ENCODE measurements around the gene BPTF.
"Not testable (repeated sequence)": the region's sequence is repeated elsewhere in the genome, so short reads cannot be mapped to it uniquely, and the experiment has no call there.

BPTF gene

DNA sequence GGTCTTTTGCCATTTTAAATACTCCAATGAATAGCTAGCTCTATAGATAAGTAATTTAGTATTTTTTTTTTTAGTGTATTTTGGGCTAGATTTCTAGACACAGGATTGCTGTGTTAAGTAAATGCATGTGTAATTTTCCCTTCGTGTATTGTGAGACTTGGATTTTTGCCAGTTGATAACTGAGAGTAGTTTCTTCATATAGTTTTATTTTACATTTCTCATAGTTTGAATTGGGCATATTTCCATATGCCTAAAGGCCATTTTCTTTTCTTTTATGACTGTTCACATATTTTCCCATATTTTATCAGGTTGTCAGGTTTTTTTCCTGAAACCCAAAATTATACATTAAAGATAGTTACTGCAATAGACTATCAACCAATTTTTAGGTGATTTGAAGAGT is 59.4 kb downstream of the BPTF start:
- no peak for DNase-seq

DNA sequence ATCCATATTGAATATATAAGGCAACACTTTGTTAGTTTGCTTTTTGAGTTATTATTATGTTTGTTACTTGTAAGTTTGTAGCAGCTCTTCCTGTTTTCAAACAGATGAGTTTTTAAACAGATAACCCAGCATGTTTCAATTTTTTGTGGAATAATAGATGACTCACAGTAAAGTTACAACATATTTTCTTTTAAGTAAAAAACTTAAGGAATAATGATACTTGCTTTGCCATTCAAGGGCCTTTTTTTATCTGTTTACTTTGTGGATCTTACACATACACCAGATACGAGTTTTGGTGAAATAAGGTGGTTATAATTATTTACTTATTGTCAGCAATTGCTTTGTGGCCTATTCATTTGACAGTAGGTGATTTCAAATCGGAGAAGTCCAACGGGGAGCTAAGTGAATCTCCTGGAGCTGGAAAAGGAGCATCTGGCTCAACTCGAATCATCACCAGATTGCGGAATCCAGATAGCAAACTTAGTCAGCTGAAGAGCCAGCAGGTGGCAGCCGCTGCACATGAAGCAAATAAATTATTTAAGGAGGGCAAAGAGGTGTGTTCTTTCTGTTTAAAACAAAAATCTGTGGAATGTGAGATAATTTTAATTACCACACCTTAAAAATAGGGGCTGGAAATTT is 66.3 kb downstream of the BPTF start:
- DNase-seq, result no peak

DNA sequence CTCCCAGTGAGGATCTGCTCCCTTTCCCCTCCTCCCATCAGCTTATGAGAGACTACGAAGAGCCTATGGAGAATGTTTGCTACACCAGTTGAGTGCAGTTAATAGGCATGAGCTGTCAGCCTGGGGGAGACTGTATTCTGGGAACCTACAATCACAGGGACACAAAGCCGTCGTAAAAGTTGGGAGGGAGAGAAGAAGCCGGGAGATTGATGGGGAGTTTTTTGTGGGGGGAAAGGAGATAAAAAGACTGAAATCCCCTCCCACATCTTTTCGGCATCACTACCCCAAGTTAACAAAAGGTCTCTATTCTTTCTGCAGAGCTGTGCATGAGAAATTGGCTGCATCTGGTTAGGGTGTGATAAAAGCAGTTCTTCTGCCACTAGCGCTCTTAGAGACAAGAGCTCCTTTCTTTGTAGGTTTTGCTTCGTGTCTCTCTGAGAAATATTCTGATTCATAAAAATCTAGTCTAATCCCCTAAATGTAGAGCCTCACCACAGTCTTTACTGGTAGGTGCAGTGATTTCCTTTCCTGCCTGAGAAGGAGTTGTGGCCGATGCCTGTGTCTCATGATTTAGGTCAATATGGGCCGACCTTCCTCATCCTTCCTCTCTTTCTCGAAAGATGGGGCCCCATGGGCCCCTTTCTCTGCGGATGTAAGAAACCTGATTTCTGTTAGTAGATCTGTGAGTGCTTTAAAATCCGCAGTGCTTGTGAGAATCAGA is 77.4 kb downstream of the BPTF start:
- no peak for DNase-seq

DNA sequence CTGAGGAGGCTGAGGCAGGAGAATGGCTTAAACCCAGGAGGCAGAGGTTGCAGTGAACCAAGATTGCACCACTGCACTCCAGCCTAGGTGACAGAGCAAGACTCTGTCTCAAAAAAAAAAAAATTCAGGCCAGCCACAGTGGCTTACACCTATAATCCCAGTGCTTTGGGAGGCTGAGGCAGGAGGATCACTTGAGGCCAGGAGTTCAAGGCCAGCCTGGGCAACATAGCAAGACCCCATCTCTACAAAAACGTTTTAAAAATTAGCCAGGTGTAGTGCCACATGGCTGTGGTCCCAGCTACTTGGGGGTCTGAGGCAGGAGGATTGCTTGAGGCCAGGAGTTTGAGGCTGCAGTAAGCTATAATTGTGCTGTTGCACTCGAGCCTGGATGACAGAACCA is 80.0 kb downstream of the BPTF start:
- not testable (repeated sequence) for DNase-seq

DNA sequence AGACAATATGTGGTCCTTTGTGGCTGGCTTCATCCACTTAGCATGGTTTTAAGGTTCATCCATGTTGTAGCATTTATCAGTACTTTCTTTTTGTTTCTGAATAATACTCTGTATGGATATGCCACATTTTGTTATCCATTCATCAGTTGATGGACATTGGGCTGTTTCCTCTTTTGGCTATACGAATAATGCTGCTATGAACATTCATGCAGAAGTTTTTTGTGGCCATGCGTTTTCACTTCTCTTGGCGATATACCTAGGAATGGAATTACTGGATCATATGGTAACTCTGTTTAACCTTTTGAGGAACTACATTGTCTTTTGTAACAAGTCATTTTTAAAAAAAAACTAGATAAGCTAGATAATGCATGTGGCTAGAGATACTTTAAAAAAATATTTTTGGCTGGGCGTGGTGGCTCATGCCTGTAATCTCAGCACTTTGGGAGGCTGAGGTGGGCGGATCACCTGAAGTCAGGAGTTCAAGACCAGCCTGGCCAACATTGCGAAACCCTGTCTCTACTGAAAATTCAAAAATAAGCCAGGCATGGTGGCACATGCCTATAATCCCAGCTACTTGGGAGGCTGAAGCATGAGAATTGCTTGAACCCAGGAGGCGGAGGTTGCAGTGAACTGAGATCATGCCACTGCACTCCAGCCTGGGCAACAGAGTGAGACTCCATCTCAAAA is 85.0 kb downstream of the BPTF start:
- DNase-seq, result not testable (repeated sequence)

DNA sequence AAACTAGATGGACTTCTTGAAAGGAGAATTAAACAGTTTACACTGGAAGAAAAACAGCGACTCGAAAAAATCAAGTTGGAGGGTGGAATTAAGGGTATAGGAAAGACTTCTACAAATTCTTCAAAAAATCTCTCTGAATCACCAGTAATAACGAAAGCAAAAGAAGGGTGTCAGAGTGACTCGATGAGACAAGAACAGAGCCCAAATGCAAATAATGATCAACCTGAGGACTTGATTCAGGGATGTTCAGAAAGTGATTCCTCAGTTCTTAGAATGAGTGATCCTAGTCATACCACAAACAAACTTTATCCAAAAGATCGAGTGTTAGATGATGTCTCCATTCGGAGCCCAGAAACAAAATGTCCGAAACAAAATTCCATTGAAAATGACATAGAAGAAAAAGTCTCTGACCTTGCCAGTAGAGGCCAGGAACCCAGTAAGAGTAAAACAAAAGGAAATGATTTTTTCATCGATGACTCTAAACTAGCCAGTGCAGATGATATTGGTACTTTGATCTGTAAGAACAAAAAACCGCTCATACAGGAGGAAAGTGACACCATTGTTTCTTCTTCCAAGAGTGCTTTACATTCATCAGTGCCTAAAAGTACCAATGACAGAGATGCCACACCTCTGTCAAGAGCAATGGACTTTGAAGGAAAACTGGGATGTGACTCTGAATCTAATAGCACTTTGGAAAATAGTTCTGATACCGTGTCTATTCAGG is 85.9 kb downstream of the BPTF start:
- no peak for DNase-seq

DNA sequence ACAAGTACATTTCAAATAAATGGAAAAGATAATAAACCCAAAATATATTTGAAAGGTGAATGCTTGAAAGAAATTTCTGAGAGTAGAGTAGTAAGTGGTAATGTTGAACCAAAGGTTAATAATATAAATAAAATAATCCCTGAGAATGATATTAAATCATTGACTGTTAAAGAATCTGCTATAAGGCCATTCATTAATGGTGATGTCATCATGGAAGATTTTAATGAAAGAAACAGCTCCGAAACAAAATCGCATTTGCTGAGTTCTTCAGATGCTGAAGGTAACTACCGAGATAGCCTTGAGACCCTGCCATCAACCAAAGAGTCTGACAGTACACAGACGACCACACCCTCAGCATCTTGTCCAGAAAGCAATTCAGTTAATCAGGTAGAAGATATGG is 86.8 kb downstream of the BPTF start:
- DNase-seq, result no peak

DNA sequence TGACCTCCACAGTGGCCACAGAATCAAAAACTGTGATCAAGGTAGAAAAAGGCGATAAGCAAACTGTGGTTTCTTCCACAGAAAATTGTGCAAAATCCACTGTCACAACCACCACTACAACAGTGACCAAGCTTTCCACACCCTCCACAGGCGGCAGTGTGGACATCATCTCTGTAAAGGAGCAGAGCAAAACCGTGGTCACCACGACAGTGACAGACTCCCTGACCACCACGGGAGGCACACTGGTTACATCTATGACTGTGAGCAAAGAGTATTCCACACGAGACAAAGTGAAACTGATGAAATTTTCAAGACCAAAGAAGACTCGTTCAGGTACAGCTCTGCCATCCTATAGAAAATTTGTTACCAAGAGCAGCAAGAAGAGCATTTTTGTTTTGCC is 87.4 kb downstream of the BPTF start:
- peak; percentile 57 for DNase-seq

DNA sequence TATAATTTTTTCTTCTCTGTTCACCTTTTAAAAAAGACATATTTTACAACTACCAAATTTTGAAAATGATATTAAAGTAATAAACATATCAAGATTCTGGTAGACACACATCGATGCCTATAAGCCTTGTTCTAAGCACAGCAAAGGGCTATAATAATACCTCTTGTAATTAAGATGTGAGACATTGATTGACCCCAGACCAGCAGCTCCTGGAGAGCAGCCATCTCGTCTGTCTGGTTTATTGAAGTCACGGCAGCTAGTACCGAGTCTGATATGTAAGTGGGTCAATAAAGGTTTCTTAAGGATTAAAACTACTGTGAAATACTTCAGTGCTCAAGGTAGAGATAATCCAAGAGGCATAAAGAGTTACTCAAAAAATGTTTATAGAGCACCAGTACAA is 94.9 kb downstream of the BPTF start:
- no peak for DNase-seq

DNA sequence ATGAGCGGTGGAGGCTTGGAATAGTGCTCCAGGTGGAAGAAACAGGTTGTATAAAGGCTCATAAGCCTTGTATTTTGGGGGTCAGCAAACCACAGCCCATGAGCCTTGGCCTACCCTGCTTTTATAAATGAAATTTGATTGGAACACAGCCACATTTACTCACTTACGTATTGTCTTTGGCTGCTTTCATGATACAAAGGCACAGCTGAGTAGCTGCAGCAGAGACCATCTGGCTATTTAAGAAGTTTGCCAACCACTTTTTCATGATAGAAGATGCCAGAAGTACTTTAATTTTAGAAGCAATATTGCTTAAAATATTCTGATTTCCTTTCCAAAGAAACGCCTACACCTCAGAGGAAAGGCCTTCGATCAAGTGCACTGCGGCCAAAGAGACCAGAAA is 97.2 kb downstream of the BPTF start:
- no peak for DNase-seq

DNA sequence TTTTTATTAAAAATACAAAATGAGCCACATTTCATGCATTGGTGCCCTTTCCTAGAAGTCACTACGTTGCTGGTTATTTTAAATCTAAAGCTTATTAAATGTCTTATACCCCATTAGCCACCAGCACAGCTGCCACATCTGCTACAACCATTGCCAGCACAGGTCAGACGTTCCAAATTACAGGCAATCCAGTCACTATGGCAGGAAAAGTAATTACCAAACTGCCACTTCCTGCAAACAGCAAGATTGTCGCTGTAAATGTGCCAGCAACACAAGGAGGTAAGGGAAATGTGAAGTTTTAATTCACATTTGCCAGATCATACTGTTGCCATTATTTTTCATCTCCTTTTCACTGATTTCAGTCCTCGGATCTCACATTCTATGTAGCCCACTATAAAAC is 103.5 kb downstream of the BPTF start:
- DNase-seq, result not testable (repeated sequence)

DNA sequence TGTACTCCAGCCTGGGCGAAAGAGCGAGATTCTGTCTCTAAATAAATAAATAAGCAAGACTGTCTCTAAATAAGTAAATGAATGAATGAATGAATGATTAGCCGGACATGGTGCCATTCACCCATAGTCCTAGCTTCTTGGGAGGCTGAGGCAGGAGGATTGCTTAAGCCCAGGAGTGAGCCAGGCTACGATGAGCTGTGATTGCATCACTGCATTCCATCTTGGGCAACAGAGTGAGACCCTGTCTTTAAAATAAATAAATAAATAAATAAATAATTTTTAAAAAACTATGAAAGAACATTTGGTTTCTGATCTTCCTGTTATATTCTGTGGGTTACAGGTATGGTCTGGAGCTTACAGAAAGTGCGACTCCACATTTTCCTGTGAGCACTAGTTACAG is 105.9 kb downstream of the BPTF start:
- DNase-seq, result no peak

DNA sequence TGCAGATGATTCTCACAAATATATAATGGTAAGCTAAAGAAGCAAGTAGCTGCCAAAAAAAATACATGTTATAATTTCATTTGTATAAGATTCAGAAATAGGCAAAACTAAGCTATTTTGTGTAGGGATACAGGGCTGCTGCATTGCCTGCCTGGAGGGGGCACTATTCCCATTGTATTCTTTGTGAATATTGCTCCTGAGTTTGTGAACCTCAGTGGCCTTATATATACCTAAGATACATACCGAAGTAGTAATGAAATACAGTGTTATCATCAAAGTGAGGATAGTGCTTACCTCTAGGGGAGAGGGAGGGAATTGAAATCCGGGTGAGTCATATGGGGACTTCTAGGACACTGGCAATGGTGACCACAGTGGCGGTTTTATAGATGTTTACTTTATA is 117.5 kb downstream of the BPTF start:
- DNase-seq, result no peak

DNA sequence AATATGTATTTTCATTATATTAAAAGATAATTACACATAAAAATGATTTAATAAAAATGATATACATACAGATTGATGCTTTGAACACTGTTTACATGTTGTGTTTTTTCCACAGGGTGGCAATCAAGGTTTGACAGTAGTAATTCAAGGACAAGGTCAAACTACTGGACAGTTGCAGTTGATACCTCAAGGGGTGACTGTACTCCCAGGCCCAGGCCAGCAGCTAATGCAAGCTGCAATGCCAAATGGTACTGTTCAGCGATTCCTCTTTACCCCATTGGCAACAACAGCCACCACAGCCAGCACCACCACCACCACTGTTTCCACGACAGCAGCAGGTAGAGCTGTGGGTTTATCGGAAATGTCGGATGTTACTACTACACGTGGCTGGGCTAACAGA is 118.7 kb downstream of the BPTF start:
- no peak for DNase-seq

DNA sequence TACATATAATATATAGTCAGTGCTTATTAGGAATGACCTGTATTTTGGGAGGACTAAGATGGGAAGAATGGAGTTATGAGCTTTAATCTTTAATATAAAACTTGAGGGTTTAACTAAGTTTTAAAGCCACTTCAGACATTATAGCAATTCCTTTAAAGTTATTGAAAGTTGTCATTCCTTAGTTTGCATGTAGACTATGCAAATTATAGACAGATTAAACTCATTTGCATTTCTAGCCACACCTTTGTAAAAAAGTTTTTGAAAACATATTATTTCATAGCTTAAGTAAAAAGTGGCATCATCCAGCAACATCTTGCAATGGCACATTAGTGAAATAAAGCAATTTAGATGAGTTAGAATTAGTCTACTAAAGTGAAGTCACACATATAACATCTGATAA is 121.2 kb downstream of the BPTF start:
- DNase-seq, result no peak

DNA sequence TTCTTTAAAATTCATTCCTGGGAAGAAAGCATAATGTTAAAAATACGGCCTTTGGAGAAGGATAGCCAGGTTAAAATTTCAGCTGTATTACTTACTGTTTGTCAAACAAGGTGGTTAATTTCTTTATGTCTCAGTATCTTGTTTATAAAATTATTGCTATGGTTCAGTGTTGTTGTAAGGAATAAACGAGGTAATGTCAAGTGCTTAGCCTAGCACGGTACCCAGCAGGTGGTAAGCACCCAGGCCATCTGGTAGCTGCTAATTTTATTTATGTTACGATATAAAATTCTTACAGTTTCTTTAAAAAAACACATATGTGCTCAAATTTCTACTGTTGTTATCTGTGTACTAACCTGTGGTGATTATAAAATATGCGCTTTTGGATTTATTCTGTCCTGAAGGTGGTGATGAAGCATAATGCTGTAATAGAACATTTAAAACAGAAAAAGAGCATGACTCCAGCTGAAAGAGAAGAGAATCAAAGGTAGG is 122.1 kb downstream of the BPTF start:
- DNase-seq, result no peak

DNA sequence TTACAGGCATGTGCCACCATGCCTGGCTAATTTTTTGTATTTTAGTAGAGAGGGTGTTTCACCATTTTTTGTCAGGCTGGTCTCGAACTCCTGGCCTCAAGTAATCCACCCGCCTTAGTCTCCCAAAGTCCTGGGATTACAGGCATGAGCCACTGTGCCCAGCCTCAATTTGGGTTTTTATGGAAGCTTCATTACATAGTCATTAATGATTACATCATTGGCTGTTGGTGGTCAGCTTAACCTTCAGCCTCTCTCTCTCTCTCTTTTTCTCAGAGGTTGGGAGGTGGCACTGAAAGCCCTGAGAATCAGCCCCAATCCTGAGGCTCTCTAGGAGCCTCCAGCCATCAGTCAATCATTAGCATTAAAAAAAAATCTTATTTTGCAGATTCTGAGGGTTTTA is 125.6 kb downstream of the BPTF start:
- DNase-seq, result no peak

DNA sequence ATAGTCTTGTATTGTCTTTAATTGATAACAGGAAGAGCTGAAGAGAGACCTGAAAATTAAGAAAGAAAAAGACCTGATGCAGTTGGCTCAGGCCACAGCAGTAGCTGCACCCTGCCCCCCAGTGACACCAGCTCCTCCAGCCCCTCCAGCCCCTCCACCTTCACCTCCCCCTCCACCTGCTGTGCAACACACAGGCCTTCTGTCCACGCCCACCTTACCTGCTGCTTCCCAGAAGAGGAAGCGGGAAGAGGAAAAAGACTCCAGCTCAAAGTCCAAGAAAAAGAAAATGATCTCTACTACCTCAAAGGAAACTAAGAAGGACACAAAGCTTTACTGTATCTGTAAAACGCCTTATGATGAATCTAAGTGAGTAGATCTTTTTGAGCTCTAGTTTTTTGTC is 134.2 kb downstream of the BPTF start:
- DNase-seq, result no peak

DNA sequence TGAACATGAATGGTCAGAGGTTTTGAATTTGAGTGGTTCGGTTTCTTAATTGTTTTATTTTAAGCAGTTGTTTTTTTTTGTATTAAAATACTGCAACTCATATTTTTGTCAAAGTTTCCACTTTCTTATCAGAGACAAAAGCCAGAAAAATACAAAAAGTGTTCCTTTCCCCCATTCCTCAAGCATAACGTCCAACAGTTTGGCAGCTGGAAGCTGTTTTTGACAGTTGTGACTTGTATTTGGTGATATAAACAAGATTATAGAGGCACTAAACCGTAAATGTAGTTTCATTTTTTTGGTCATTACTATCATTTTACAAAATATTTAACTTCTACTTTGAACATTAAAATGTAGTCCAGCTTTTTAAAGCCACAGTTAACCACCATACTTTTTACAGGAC is 135.0 kb downstream of the BPTF start:
- DNase-seq, result not testable (repeated sequence)

DNA sequence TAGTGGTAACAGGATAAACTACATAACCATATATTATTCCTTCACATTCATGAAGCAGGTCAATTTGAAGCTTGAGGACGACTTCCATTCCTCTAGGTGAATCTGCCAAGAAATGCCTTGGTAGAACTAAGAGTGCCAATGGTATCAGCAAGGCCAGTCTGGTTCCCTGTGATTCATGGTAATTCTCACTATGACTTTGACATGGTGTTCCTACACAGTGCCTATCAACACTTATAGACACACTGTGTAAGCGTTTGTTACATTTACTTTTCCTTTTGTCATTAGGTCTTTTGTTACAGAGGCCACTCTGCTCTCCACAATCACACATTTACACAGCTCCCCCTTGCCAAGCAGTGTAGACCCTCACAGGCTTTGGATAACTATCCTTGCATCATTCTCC is 136.9 kb downstream of the BPTF start:
- DNase-seq, result not testable (repeated sequence)

DNA sequence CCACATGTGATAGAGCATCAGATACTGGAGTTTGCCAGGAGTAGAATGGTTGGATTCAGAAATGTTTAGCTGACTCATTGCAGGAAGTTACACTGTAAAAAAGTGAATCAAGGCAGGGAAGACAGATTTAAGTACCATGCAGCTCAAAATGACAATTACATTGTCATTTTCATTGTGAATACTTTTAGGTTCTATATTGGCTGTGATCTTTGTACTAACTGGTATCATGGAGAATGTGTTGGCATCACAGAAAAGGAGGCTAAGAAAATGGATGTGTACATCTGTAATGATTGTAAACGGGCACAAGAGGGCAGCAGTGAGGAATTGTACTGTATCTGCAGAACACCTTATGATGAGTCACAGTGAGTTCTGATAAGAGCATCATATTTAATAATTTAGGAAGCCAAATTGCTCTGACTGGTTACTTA is 137.9 kb downstream of the BPTF start:
- peak; percentile 74 for DNase-seq

DNA sequence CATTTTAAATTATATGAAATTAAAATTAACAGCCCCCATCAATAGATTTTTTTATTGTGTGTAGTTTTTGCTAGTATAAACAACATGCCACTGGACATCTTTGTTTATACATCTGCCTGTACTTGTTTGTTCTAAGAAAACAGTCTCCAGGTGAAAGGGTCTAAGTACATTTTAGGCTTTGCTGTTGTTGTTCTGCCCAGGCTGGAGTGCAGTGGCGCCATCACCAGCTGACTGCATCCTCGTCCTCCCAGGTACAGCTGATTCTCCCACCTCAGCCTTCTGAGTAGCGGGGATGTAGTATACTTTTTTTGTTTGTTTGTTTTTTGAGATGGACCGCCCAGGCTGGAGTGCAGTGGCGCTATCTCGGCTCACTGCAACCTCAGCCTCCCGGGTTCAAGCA is 145.5 kb downstream of the BPTF start:
- no peak for DNase-seq

DNA sequence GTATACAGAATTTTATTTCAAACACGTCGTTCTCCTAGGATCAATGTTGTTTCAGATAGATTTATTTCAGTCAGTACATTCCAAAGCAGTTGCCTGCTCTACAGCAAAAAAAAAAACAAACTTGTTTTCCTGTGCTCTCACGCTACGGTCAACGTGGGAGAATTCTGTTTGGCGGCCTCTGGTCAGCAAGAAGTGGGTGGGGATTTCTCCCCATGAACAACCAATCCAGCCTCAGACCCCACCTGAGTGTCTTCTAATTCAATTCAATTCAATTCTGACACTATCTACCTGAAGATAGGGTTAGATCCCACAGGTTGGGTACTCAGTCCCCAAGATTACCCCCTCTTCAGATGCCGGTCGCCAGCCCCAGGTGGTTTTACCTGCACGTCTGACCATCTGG is 148.9 kb downstream of the BPTF start:
- DNase-seq, result no peak

Data from activated CD8-positive, alpha-beta memory T cell treated with anti-CD3 and anti-CD28 coated beads, Interleukin-2, amount 50 U/mL, for 48 hours (primary cell).